HepG2 (cell line): ENCODE measurements around the gene PTK7. TPM values are rescaled to one million over a fixed set of nuclear protein-coding genes. Genes with fewer than 3 reads are reported as not detected.

Experiments
- EP300 ChIP-seq, 3 experiments: sonication (generic) in 1 of 3; formaldehyde crosslinking in 1 of 3; IDR thresholded peaks; 2 replicates each; pipeline versions ENCODE4 v1.5.1 to v1.6.1; 2011 to 2020; ENCODE audit warnings: low read depth in 2 of 3, low read length in 2 of 3, borderline replicate concordance in 1 of 3, improper control_type of control experiment in 1 of 3, mild to moderate bottlenecking in 1 of 3, missing genetic modification reagents in 1 of 3, moderate library complexity in 1 of 3
- ZBTB3 ChIP-seq: sonication (generic); formaldehyde crosslinking; IDR thresholded peaks from 2 replicates; pipeline ENCODE4 v1.4.0; 2020; ENCODE audit warnings: low read depth, mild to moderate bottlenecking, moderate library complexity, missing genetic modification reagents, borderline replicate concordance
- polyA plus RNA-seq, 8 experiments: library from polyadenylated mRNA; depleted of rRNA in 3 of 8; stranded (reverse) in 7 of 8; unstranded in 1 of 8; fragments of >200 nt; fragmentation: Illumina TruSeq in 4 of 8; extraction: Trizol in 4 of 8; gene quantifications; 2 replicates each; pipeline versions ENCODE4 v1.2.1 to v1.2.3, GENCODE V29; 2011 to 2016; ENCODE audit warnings: low read depth in 4 of 8, missing spikeins in 1 of 8, mixed read lengths in 1 of 8; ENCODE audit not compliant: insufficient read depth in 1 of 8
- total RNA-seq, 5 experiments: library from RNA; depleted of rRNA; stranded (reverse); fragments of >200 nt; fragmentation: Illumina TruSeq; extraction: Trizol; gene quantifications; 2 replicates each; pipeline ENCODE4 v1.2.3, GENCODE V29; 2016; ENCODE audit warnings: low read depth in 1 of 5
- TF ChIP-seq, protein P1 (sequence below): IDR thresholded peaks from 2 replicates; pipeline ENCODE4 v1.4.0; 2020; ENCODE audit warnings: mild to moderate bottlenecking, missing genetic modification reagents
- TF ChIP-seq, protein P2 (sequence below), 2 experiments: fragments of 450-650 bp in 1 of 2; sonication (generic) in 1 of 2; formaldehyde crosslinking; IDR thresholded peaks; 2 replicates each; pipeline versions ENCODE4 v1.5.0 to v1.8.0; 2020 to 2022; ENCODE audit warnings: mild to moderate bottlenecking in 1 of 2, missing genetic modification reagents in 1 of 2
- TF ChIP-seq, protein P3 (sequence below): sonication (generic); formaldehyde crosslinking; IDR thresholded peaks from 2 replicates; pipeline ENCODE4 v1.4.0; 2020; ENCODE audit warnings: missing genetic modification reagents, borderline replicate concordance
- TF ChIP-seq, protein P4 (sequence below): sonication (generic); formaldehyde crosslinking; IDR thresholded peaks from 2 replicates; pipeline ENCODE4 v1.4.0; 2020; ENCODE audit warnings: mild to moderate bottlenecking, missing genetic modification reagents

Gene PTK7
- total and polyA plus RNA-seq, 2 of the 13 experiments (the other 11 are each of a cell fraction or from before 2014, with no cell fraction given) = 98.5 to 99.8 TPM

DNA sequence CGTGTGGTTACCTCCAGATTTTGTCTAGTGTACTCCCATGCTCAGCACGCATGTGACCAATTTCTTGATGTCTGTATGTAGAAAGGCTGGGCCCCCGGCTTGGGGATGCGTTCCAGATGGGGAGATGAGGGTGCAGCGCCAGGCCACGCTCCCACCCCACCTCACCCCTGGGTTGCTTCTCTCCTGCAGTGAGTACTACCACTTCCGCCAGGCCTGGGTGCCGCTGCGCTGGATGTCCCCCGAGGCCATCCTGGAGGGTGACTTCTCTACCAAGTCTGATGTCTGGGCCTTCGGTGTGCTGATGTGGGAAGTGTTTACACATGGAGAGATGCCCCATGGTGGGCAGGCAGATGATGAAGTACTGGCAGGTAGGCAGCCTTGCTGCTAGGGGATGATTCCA, 83.5 kb downstream of the PTK7 start (continued):
- TF ChIP-seq, protein P1, sequence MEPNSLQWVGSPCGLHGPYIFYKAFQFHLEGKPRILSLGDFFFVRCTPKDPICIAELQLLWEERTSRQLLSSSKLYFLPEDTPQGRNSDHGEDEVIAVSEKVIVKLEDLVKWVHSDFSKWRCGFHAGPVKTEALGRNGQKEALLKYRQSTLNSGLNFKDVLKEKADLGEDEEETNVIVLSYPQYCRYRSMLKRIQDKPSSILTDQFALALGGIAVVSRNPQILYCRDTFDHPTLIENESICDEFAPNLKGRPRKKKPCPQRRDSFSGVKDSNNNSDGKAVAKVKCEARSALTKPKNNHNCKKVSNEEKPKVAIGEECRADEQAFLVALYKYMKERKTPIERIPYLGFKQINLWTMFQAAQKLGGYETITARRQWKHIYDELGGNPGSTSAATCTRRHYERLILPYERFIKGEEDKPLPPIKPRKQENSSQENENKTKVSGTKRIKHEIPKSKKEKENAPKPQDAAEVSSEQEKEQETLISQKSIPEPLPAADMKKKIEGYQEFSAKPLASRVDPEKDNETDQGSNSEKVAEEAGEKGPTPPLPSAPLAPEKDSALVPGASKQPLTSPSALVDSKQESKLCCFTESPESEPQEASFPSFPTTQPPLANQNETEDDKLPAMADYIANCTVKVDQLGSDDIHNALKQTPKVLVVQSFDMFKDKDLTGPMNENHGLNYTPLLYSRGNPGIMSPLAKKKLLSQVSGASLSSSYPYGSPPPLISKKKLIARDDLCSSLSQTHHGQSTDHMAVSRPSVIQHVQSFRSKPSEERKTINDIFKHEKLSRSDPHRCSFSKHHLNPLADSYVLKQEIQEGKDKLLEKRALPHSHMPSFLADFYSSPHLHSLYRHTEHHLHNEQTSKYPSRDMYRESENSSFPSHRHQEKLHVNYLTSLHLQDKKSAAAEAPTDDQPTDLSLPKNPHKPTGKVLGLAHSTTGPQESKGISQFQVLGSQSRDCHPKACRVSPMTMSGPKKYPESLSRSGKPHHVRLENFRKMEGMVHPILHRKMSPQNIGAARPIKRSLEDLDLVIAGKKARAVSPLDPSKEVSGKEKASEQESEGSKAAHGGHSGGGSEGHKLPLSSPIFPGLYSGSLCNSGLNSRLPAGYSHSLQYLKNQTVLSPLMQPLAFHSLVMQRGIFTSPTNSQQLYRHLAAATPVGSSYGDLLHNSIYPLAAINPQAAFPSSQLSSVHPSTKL (CRISPR knock-in tag) = no peak
- TF ChIP-seq, protein P2, sequence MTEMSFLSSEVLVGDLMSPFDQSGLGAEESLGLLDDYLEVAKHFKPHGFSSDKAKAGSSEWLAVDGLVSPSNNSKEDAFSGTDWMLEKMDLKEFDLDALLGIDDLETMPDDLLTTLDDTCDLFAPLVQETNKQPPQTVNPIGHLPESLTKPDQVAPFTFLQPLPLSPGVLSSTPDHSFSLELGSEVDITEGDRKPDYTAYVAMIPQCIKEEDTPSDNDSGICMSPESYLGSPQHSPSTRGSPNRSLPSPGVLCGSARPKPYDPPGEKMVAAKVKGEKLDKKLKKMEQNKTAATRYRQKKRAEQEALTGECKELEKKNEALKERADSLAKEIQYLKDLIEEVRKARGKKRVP (CRISPR knock-in tag; IDR thresholded peaks at IDR 0.05) = no peak
- TF ChIP-seq, protein P3, sequence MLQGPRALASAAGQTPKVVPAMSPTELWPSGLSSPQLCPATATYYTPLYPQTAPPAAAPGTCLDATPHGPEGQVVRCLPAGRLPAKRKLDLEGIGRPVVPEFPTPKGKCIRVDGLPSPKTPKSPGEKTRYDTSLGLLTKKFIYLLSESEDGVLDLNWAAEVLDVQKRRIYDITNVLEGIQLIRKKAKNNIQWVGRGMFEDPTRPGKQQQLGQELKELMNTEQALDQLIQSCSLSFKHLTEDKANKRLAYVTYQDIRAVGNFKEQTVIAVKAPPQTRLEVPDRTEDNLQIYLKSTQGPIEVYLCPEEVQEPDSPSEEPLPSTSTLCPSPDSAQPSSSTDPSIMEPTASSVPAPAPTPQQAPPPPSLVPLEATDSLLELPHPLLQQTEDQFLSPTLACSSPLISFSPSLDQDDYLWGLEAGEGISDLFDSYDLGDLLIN (CRISPR knock-in tag) = no peak
- TF ChIP-seq, protein P4, sequence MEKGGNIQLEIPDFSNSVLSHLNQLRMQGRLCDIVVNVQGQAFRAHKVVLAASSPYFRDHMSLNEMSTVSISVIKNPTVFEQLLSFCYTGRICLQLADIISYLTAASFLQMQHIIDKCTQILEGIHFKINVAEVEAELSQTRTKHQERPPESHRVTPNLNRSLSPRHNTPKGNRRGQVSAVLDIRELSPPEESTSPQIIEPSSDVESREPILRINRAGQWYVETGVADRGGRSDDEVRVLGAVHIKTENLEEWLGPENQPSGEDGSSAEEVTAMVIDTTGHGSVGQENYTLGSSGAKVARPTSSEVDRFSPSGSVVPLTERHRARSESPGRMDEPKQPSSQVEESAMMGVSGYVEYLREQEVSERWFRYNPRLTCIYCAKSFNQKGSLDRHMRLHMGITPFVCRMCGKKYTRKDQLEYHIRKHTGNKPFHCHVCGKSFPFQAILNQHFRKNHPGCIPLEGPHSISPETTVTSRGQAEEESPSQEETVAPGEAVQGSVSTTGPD (CRISPR knock-in tag) = no peak
- TF ChIP-seq ZBTB3 (CRISPR knock-in tag) = no peak
- no peak for TF ChIP-seq EP300 (IDR thresholded peaks at IDR 0.05; ENCODE audit: low read depth in 2 of 2, low read length in 2 of 2)
- TF ChIP-seq EP300 (CRISPR knock-in tag; IDR thresholded peaks at IDR 0.05; ENCODE audit: borderline replicate concordance) = no peak
